ENCODE data around the gene PELO.

PELO gene

DNA sequence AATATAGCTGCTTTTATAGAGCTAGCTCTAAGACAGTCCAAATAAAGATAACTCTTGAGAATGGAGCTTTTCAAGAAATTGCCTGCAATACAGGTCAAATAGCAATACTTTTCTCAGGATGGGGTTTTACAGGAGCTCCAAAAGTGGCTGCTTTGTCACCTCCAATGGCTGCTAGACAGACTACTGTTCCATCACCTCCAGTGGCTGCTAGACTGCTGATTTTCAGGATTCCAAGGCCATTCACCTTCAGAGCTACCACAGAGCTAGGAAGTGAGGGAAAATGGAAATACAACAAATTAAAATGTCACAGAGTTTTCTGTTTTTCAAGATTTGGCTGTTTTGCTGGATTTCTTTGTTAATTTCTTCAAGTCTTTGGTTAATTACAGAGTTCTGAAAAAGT, 8.5 kb upstream of the PELO start:
- H3K4me3 ChIP-seq (replicated peaks; ENCODE audit: low read depth, low read length), result no peak overlapping the region
- TF ChIP-seq CTCF (IDR thresholded peaks at IDR 0.05; ENCODE audit: low read depth, low read length, missing control alignments), result no peak
- no peak for DNase-seq (ENCODE audit: extremely low read depth, low read depth)

DNA sequence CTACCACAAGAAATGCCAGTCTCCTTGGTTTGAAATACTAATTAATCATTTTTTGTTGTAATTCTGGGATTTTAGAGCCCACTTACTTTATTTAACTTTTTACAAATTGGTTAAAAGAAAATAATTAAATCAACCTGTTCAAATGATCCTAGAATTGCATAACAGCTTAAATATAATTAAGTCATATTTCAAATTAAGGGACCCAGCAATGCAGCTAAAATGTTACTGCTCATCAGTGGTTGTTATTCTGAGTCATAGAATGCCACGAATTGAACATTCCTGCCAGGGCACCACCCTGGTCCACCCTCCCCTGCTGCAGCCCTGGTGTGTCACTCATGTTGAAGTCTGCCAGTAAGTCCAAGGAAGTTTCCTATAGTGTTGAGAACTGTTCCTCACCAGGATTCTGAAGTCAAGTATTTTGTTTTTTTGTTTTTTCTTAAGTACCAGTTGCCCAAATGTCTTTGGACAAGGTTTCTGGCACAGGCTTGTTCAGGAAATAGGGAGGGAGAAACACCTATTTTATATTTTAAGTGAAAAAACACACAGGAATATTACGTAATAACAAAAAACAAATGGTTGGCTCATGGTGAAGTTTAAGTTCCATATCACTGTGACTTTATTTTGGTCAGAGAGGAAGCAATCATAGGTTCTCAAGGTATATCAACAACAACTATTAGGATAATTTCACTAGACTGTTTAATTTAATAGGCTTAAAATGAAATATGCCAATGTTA, 4.3 kb upstream of the PELO start:
- no peak overlapping the region for H3K4me3 ChIP-seq (replicated peaks; ENCODE audit: low read depth, low read length)
- TF ChIP-seq CTCF (IDR thresholded peaks at IDR 0.05; ENCODE audit: low read depth, low read length, missing control alignments), result no peak
- no peak for DNase-seq (ENCODE audit: extremely low read depth, low read depth)

GRCh38 chr5:52784737-52785136, 3.0 kb upstream of the PELO start:
- no peak for TF ChIP-seq CTCF (IDR thresholded peaks at IDR 0.05; ENCODE audit: low read depth, low read length, missing control alignments)
- H3K4me3 ChIP-seq (replicated peaks; ENCODE audit: low read depth, low read length), result no peak overlapping the region
- DNase-seq (ENCODE audit: extremely low read depth, low read depth), result no peak

GRCh38 chr5:52786391-52786790, 1.3 kb upstream of the PELO start:
- DNase-seq (ENCODE audit: extremely low read depth, low read depth), result no peak
- no peak for TF ChIP-seq CTCF (IDR thresholded peaks at IDR 0.05; ENCODE audit: low read depth, low read length, missing control alignments)
- no peak overlapping the region for H3K4me3 ChIP-seq (replicated peaks; ENCODE audit: low read depth, low read length)

DNA sequence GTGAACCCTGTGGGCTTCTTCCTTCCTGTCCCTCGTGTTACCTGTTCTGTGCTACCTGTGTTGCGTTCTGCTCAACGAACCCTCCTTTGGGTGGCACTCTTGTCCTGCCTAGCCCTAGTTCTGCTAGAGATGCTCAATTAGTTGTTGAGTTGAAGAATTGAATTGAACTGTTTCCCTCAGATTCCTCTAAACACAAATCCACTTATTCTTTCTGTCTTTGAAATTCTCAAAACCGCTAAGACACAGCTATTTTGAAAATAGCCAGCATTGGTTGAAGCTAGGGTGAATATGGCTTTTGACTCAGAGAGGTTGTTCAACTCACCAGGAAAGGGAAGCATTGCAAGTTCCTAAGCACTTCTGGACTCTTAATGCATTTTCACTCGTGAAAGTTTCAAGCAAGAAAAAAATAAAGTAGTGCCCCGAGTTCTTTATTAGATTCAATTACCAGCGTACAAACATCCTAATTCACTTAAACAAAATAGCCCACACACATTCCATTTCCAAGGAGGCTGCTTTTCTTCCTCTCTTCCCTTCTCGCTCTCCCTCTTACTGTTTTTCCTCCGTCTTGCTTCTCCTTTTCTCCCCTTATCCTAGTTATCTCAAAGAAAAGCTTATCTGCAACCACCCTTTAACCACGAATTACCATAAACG, 642 bp upstream of the PELO start:
- TF ChIP-seq CTCF (IDR thresholded peaks at IDR 0.05; ENCODE audit: low read depth, low read length, missing control alignments), result no peak
- peak overlapping the region; percentile 62 for H3K4me3 ChIP-seq (replicated peaks; ENCODE audit: low read depth, low read length)
- no peak for DNase-seq (ENCODE audit: extremely low read depth, low read depth)

DNA sequence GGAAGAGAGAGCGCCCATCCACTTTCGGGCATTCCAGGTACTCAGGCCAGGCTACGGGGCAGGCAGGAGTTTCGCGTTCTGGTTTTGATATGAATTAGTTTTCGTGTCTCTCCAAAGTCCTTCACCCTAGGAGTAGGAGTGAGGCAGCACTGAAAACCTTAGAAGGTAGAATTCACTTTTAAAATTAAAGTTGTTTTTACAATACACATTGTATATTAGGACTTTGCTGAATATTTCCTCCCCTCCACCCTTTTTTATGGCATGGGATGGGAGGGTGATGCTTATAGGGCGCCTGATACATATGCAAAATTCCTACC, 747 bp downstream of the PELO start:
- no peak for TF ChIP-seq CTCF (IDR thresholded peaks at IDR 0.05; ENCODE audit: low read depth, low read length, missing control alignments)
- no peak for DNase-seq (ENCODE audit: extremely low read depth, low read depth)
- peak overlapping the region; percentile 62 for H3K4me3 ChIP-seq (replicated peaks; ENCODE audit: low read depth, low read length)

Data from HFF-Myc (cell line).